Measurements from ENCODE around the gene ACOXL.
"Not testable (repeated sequence)": the region's sequence is repeated elsewhere in the genome, so short reads cannot be mapped to it uniquely, and the experiment has no call there.

Gene ACOXL

GRCh38 chr2:110929528-110929927, 197.2 kb downstream of the ACOXL start:
- no peak for DNase-seq (ENCODE audit: low spot score)

- DNase-seq (ENCODE audit: low spot score): no peak
These were observed 199.3 kb downstream of the ACOXL start for GRCh38 chr2:110931648-110932047.

GRCh38 chr2:110933420-110933819, 201.0 kb downstream of the ACOXL start:
- no peak for DNase-seq (ENCODE audit: low spot score)

DNA sequence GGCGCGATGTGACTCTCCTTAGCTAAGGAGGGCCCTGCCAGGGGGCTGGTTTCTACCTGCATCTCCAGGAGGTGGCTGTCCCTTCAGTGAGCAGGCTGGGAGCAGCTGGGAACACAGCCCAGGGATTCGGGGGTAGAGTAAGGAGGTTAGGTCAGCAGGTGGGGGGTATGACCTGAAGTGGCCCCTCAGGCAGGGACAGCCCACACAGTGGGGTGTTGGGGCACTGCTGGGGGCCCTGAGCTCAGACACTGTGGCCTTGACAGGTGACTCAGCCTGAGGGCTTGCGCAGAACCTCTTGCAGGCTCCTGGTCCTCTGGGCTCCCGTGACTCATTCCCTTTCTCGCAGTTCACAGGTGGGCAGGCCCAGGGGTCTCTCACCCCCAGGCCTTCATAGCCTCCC, 202.6 kb downstream of the ACOXL start:
- DNase-seq (ENCODE audit: low spot score): no peak

DNA sequence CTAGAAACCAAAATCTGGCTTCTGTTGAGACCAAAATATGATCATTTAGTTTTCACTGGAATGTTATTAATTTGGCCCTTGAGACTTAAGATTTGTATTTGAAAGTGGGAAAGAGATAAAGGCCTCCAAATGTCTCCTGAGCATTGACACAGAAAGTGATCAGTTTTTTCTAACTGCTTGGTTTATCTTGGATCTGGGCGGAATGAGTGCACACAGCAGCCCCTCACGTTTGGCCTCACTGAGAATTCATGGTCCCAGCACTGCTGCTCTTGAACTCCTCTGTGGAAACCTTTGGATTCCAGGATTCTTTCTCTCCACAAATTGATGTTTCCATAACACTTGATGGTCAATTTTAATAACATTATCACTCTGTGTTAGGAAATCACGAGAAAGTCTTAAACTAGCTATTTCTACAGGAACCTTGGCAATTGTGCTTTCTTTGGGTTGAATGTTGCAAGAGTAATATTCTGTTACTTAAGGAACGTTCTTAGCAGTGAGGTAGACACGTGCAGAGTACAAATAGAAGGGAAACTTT, 208.1 kb downstream of the ACOXL start:
- DNase-seq (ENCODE audit: low spot score): no peak

- DNase-seq (ENCODE audit: low spot score): no peak
These were observed 208.9 kb downstream of the ACOXL start for GRCh38 chr2:110941226-110941625.

DNA sequence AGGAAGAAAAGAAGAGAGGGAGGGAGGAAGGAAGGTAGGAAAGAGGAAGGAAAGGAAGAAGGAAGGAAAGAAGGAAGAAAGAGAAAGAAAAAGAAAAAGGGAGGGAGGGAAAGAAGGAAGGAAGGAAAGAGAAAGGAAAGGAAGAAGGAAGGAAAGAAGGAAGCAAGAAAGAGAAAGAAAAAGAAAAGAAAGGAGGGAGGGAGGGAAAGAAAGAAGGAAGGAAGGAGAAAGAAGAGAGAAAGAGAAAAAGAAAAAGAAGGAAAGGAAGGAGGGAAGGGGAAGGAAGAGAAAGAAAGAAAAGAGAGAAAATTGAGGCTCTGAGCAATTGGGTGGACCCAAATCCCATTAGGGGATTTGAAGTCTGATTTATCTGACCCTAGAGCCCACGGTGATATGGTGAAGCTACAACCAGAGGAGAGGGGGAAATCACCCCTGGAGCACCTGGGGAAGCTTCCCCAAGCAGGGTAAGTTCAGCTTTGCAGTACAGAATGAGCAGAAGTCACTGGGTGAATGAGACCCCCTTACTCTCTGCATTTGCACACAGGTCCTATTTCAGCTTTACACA, 210.8 kb downstream of the ACOXL start:
- DNase-seq (ENCODE audit: low spot score): no peak

DNA sequence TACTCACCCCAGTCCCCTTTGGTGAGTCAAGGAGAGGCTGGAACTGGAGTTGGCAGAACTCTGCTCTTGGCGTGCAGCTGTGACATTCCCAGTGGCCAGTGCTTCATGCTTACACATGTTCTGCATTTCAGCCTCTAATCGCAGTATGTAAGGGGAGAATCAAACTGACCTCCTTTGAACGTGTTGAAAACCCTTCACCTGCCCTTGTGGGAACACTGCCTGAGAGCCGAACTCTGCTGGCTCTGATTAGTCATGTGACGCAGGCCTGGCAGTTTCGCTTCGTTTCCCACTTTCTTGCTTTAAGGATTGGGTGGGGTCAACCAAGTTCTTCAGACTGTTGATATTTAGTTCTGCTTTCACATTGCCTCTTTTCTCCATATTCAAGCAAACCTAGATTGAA, 214.5 kb downstream of the ACOXL start:
- DNase-seq (ENCODE audit: low spot score): no peak

- no peak for DNase-seq (ENCODE audit: low spot score)
These were observed 215.8 kb downstream of the ACOXL start for GRCh38 chr2:110948027-110948674.

GRCh38 chr2:110950281-110950680, 217.9 kb downstream of the ACOXL start:
- DNase-seq (ENCODE audit: low spot score): no peak

- no peak for DNase-seq (ENCODE audit: low spot score)
These were observed 222.7 kb downstream of the ACOXL start for GRCh38 chr2:110955045-110955444.

- no peak for DNase-seq (ENCODE audit: low spot score)
These were observed 223.2 kb downstream of the ACOXL start for GRCh38 chr2:110955556-110955955.

DNA sequence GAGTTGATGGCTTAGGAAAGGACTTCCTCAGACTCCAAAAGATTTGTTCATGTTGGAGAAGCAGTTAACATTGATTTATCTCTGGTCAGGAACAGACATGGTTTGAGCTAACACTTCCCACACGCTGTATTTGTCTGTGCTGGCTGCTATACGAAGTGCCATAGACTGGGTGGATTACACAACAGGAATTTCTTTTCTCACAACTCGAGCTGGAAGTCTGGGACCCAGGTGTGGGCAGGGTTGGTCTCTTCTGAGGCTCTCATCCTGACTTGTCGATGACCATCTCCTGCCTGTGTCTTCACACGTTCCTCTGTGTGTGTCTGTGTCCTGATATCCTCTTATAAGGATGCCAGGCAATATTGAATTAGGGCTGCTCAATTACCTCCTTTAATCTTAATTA, 224.9 kb downstream of the ACOXL start:
- no peak for DNase-seq (ENCODE audit: low spot score)

DNA sequence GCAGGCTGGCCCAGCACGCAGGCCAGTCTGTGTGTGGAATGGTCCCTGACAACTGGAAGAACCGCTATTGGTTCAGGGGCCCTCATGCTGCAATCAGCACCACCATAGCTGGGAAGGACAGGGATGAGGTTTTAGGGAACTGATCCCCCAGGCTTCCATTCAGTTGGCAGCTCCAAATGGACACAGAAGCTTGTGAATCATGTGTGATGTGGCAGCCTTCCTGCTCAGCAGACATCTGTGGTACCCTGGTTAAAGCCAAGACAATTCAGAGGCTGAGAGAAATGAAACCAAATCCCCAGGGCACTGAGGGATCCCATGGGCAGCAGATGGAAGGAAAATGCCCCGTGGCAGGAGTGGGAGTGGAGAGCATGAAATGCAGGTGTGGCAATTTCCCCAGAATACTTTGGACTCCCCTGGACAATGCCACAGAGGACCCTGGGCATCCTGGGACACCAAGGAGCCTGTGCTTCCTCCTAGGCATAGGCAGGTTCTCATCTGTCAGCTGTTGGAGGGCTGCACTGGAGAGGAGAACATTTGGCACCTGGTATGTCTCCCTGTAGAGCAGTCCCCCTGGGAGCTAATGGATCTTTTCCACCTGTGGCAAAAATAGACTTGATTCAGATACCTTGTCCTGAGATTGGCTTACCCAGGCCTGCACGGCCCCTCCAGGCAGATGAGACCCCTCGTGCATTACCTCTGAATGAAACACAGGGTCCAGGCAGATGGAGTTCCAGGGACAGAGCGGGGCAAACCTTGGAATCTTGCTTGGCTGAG, 226.2 kb downstream of the ACOXL start:
- no peak for DNase-seq (ENCODE audit: low spot score)

GRCh38 chr2:110959198-110959597, 226.8 kb downstream of the ACOXL start:
- DNase-seq (ENCODE audit: low spot score): no peak

GRCh38 chr2:110960281-110960680, 227.9 kb downstream of the ACOXL start:
- no peak for DNase-seq (ENCODE audit: low spot score)

- no peak for DNase-seq (ENCODE audit: low spot score)
These were observed 228.6 kb downstream of the ACOXL start for GRCh38 chr2:110960954-110961353.

DNA sequence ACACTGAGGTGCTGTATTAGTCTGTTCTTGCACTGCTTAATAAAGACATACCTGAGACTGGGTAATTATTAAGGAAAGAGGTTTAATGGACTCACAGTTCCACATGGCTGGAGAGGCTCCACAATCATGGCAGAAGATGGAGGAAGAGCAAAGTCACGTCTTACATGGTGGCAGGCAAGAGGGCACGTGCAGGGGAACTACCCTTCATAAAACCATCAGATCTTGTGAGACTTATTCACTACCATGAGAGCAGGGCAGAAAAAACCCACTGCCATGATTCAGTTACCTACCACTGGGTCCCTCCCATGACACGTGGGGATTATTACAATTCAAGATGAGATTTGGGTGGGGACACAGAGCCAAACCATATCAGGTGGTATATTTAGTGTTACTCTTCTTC, 229.3 kb downstream of the ACOXL start:
- not testable (repeated sequence) for DNase-seq (ENCODE audit: low spot score)

- no peak for DNase-seq (ENCODE audit: low spot score)
These were observed 237.3 kb downstream of the ACOXL start for GRCh38 chr2:110969696-110970095.

DNA sequence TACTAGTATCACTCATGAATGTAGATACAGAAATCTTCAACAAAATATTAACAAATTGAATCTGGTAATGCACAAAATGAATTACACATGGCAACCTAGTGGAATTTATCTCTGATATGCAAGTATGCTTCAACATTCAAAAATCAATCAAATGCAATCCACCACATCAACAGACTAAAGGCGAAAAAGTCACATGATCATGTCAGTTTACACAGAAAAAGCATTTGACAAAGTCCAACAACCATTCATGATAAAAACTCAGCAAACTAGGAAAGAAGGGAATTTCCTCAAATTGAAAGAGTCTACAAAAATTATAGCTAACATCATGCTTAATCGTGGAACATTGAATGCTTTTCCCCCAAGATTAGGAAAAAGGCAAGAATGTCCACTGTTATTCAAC, 237.8 kb downstream of the ACOXL start:
- DNase-seq (ENCODE audit: low spot score): no peak

GRCh38 chr2:110971811-110972210, 239.4 kb downstream of the ACOXL start:
- DNase-seq (ENCODE audit: low spot score): no peak

- no peak for DNase-seq (ENCODE audit: low spot score)
These were observed 240.9 kb downstream of the ACOXL start for GRCh38 chr2:110973262-110973661.

DNA sequence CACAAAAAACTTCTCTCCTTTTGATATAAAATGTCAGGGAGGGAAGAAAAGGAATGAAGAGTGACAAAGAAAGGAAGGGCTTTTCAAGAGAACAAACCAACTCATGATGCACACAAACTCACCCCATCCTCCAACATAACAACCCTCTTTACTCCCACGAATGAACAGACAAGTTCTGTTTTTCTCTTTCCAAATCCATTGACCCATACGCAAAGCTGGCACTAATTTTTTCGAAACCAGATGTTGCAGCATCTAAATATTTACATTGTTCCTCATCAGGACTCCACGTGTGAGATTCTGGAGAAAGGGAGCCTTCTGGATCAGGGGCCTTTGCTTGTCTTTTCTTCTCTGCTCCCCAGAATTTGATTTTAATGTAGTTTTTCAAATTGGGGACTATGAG, 245.0 kb downstream of the ACOXL start:
- DNase-seq (ENCODE audit: low spot score): no peak

Measured in CD4-positive, alpha-beta T cell treated with Interleukin-15 for 4 hours (primary cell).